Neuron (in vitro differentiated cells): ENCODE data around the gene MCM5.
A peak's percentile ranks its signal among the peaks of the same experiment; 100 is the strongest.

Source experiments
- H2AFZ ChIP-seq: one replicate; pipeline ENCODE4 v1.6.1; 2013; ENCODE audit warnings: low read depth, mild to moderate bottlenecking, inconsistent platforms, low read length, moderate library complexity
- H3K27me3 ChIP-seq: one replicate; pipeline ENCODE4 v1.6.1; 2013; ENCODE audit warnings: low read length; ENCODE audit not compliant: insufficient read depth
- H3K36me3 ChIP-seq: one replicate; pipeline ENCODE4 v1.6.1; 2013; ENCODE audit warnings: low read length; ENCODE audit not compliant: insufficient read depth
- H3K4me1 ChIP-seq: one replicate; pipeline ENCODE4 v1.6.1; 2013; ENCODE audit warnings: low read length; ENCODE audit not compliant: insufficient read depth
- H3K4me3 ChIP-seq: 2 replicates; pipeline ENCODE4 v1.5.1; 2013; ENCODE audit warnings: mild to moderate bottlenecking, low read length, moderate library complexity
- H3K9me3 ChIP-seq: one replicate; pipeline ENCODE4 v1.6.1; 2013; ENCODE audit warnings: low read length

Gene MCM5

GRCh38 chr22:35399114-35399677 is 744 bp upstream of the MCM5 start:
- Histone ChIP-seq H3K4me3 (peak overlapping the region; percentile 89), H3K27me3 (no peaks in the 10 kb centered on the region), H3K4me1 (peaks cover 31% of the 10 kb centered on the region), H2AFZ (peak overlapping the region; percentile 92), H3K9me3 (no peaks in the 10 kb centered on the region), H3K36me3 (peaks cover 28% of the 10 kb centered on the region)

- peak overlapping the region; percentile 89 for H3K4me3 ChIP-seq
- H3K27me3 ChIP-seq = no peaks in the 10 kb centered on the region
- H2AFZ ChIP-seq = peak overlapping the region; percentile 92
- H3K36me3 ChIP-seq = peaks cover 34% of the 10 kb centered on the region
- peaks cover 31% of the 10 kb centered on the region for H3K4me1 ChIP-seq
- no peaks in the 10 kb centered on the region for H3K9me3 ChIP-seq
These were observed 506 bp downstream of the MCM5 start for GRCh38 chr22:35400501-35400790.

GRCh38 chr22:35401863-35402262 is 1.9 kb downstream of the MCM5 start:
- Histone ChIP-seq H3K9me3 (no peaks in the 10 kb centered on the region), H3K36me3 (peaks cover 44% of the 10 kb centered on the region), H3K4me3 (no peak overlapping the region), H3K4me1 (peaks cover 27% of the 10 kb centered on the region), H3K27me3 (no peaks in the 10 kb centered on the region), H2AFZ (no peak overlapping the region)

GRCh38 chr22:35403356-35403755 is 3.4 kb downstream of the MCM5 start:
- H3K27me3 ChIP-seq = no peaks in the 10 kb centered on the region
- peaks cover 59% of the 10 kb centered on the region for H3K36me3 ChIP-seq
- no peaks in the 10 kb centered on the region for H3K9me3 ChIP-seq
- H3K4me1 ChIP-seq = peaks cover 20% of the 10 kb centered on the region
- H3K4me3 ChIP-seq = no peak overlapping the region
- H2AFZ ChIP-seq = no peak overlapping the region

GRCh38 chr22:35404176-35404575 is 4.2 kb downstream of the MCM5 start:
- Histone ChIP-seq H2AFZ (no peak overlapping the region), H3K4me3 (no peak overlapping the region), H3K27me3 (no peaks in the 10 kb centered on the region), H3K36me3 (peaks cover 65% of the 10 kb centered on the region), H3K4me1 (peaks cover 19% of the 10 kb centered on the region), H3K9me3 (no peaks in the 10 kb centered on the region)

- H3K27me3 ChIP-seq = no peaks in the 10 kb centered on the region
- no peak overlapping the region for H3K4me3 ChIP-seq
- H2AFZ ChIP-seq = no peak overlapping the region
- H3K4me1 ChIP-seq = peaks cover 8% of the 10 kb centered on the region
- H3K36me3 ChIP-seq = peaks cover 82% of the 10 kb centered on the region
- no peaks in the 10 kb centered on the region for H3K9me3 ChIP-seq
These were observed 6.5 kb downstream of the MCM5 start for GRCh38 chr22:35406443-35406842.

- Histone ChIP-seq H3K36me3 (peaks cover 85% of the 10 kb centered on the region), H3K4me3 (no peak overlapping the region)
These were observed 7.4 kb downstream of the MCM5 start for GRCh38 chr22:35407362-35407761.

GRCh38 chr22:35409783-35410662 is 10.1 kb downstream of the MCM5 start:
- H3K36me3 ChIP-seq = peaks cover 85% of the 10 kb centered on the region
- H3K4me1 ChIP-seq = no peaks in the 10 kb centered on the region
- H3K27me3 ChIP-seq = no peaks in the 10 kb centered on the region
- no peak overlapping the region for H2AFZ ChIP-seq
- H3K9me3 ChIP-seq = no peaks in the 10 kb centered on the region
- no peak overlapping the region for H3K4me3 ChIP-seq

More at GRCh38 chr22:35407362-35407761, 7.4 kb downstream of the MCM5 start:
- Histone ChIP-seq H3K27me3 (no peaks in the 10 kb centered on the region), H3K4me1 (peaks cover 3% of the 10 kb centered on the region), H3K9me3 (no peaks in the 10 kb centered on the region), H2AFZ (no peak overlapping the region)

GRCh38 chr22:35410663-35411034 is 10.7 kb downstream of the MCM5 start:
- H3K4me1 ChIP-seq = no peaks in the 10 kb centered on the region
- no peaks in the 10 kb centered on the region for H3K9me3 ChIP-seq
- no peak overlapping the region for H3K4me3 ChIP-seq
- H3K27me3 ChIP-seq = no peaks in the 10 kb centered on the region
- H3K36me3 ChIP-seq = peaks cover 91% of the 10 kb centered on the region
- H2AFZ ChIP-seq = no peak overlapping the region

- peaks cover 93% of the 10 kb centered on the region for H3K36me3 ChIP-seq
- no peaks in the 10 kb centered on the region for H3K4me1 ChIP-seq
- no peak overlapping the region for H2AFZ ChIP-seq
- H3K4me3 ChIP-seq = no peak overlapping the region
- no peaks in the 10 kb centered on the region for H3K9me3 ChIP-seq
- H3K27me3 ChIP-seq = no peaks in the 10 kb centered on the region
These were observed 11.2 kb downstream of the MCM5 start for GRCh38 chr22:35411102-35411501.

- no peaks in the 10 kb centered on the region for H3K27me3 ChIP-seq
- H3K4me1 ChIP-seq = no peaks in the 10 kb centered on the region
- H3K36me3 ChIP-seq = peaks cover 88% of the 10 kb centered on the region
- no peak overlapping the region for H2AFZ ChIP-seq
- no peaks in the 10 kb centered on the region for H3K9me3 ChIP-seq
- no peak overlapping the region for H3K4me3 ChIP-seq
These were observed 13.7 kb downstream of the MCM5 start for GRCh38 chr22:35413624-35414023.

- Histone ChIP-seq H2AFZ (no peak overlapping the region), H3K9me3 (no peaks in the 10 kb centered on the region), H3K27me3 (no peaks in the 10 kb centered on the region), H3K4me3 (no peak overlapping the region), H3K36me3 (peaks cover 88% of the 10 kb centered on the region), H3K4me1 (no peaks in the 10 kb centered on the region)
These were observed 17.7 kb downstream of the MCM5 start for GRCh38 chr22:35417606-35418005.

- Histone ChIP-seq H2AFZ (no peak overlapping the region), H3K27me3 (no peaks in the 10 kb centered on the region), H3K36me3 (peaks cover 89% of the 10 kb centered on the region), H3K4me1 (no peaks in the 10 kb centered on the region), H3K9me3 (no peaks in the 10 kb centered on the region), H3K4me3 (no peak overlapping the region)
These were observed 18.1 kb downstream of the MCM5 start for GRCh38 chr22:35418088-35418487.
